ENCODE measurements around the gene LEKR1. TPM values are rescaled to one million over a fixed set of nuclear protein-coding genes. Genes with fewer than 3 reads are reported as not detected.

Gene LEKR1
- total RNA-seq, 2 donors from 2014 or later: 4.2 TPM; not detected in 1

- Histone ChIP-seq H3K27ac (peak overlapping the region; percentile 97 to 99), H3K9me3 (no peaks in the 10 kb centered on the region), H3K27me3 (replicated peaks; ENCODE audit: insufficient read depth) (no peaks in the 10 kb centered on the region), H3K36me3 (no peaks in the 10 kb centered on the region), H3K4me1 (ENCODE audit: control insufficient read depth in 1 of 2, low read depth in 2 of 2) (peaks cover 32 to 60% of the 10 kb centered on the region in 2 donors), H3K4me3 (peak overlapping the region; percentile 17)
- TF ChIP-seq, protein P1, sequence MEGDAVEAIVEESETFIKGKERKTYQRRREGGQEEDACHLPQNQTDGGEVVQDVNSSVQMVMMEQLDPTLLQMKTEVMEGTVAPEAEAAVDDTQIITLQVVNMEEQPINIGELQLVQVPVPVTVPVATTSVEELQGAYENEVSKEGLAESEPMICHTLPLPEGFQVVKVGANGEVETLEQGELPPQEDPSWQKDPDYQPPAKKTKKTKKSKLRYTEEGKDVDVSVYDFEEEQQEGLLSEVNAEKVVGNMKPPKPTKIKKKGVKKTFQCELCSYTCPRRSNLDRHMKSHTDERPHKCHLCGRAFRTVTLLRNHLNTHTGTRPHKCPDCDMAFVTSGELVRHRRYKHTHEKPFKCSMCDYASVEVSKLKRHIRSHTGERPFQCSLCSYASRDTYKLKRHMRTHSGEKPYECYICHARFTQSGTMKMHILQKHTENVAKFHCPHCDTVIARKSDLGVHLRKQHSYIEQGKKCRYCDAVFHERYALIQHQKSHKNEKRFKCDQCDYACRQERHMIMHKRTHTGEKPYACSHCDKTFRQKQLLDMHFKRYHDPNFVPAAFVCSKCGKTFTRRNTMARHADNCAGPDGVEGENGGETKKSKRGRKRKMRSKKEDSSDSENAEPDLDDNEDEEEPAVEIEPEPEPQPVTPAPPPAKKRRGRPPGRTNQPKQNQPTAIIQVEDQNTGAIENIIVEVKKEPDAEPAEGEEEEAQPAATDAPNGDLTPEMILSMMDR (IDR thresholded peaks at IDR 0.05): no peak
- ATAC-seq (ENCODE audit: insufficient number of reproducible peaks, low FRiP score, low read depth) (no peak), DNase-seq (ENCODE audit: low spot score) (no peak)
Observed at GRCh38 chr3:157086775-157087174, 260.6 kb downstream of the LEKR1 start.

- peak overlapping the region; percentile 97 to 99 for H3K27ac ChIP-seq
- no peak for ATAC-seq (ENCODE audit: insufficient number of reproducible peaks, low FRiP score, low read depth)
- TF ChIP-seq, protein P1 (IDR thresholded peaks at IDR 0.05): no peak
Observed at GRCh38 chr3:157087373-157087772, 261.2 kb downstream of the LEKR1 start.

GRCh38 chr3:157087780-157088600, 261.8 kb downstream of the LEKR1 start:
- peak overlapping the region; percentile 97 to 99 for H3K27ac ChIP-seq
- peak overlapping the region; percentile 88 for H3K4me3 ChIP-seq
- H3K9me3 ChIP-seq: no peaks in the 10 kb centered on the region
- ATAC-seq (ENCODE audit: insufficient number of reproducible peaks, low FRiP score, low read depth) (no peak), DNase-seq (ENCODE audit: low spot score) (no peak)
- H3K4me1 ChIP-seq (ENCODE audit: control insufficient read depth in 1 of 2, low read depth in 2 of 2): peaks cover 32 to 65% of the 10 kb centered on the region in 2 donors
- TF ChIP-seq, protein P1 (IDR thresholded peaks at IDR 0.05): no peak
- no peaks in the 10 kb centered on the region for H3K36me3 ChIP-seq
- no peaks in the 10 kb centered on the region for H3K27me3 ChIP-seq (replicated peaks; ENCODE audit: insufficient read depth)

More at GRCh38 chr3:157087373-157087772, 261.2 kb downstream of the LEKR1 start:
- no peaks in the 10 kb centered on the region for H3K9me3 ChIP-seq
- peak overlapping the region; percentile 88 for H3K4me3 ChIP-seq
- H3K4me1 ChIP-seq (ENCODE audit: control insufficient read depth in 1 of 2, low read depth in 2 of 2): peaks cover 32 to 62% of the 10 kb centered on the region in 2 donors
- H3K27me3 ChIP-seq (replicated peaks; ENCODE audit: insufficient read depth): no peaks in the 10 kb centered on the region
- H3K36me3 ChIP-seq: no peaks in the 10 kb centered on the region
- no peak for DNase-seq (ENCODE audit: low spot score)

DNA sequence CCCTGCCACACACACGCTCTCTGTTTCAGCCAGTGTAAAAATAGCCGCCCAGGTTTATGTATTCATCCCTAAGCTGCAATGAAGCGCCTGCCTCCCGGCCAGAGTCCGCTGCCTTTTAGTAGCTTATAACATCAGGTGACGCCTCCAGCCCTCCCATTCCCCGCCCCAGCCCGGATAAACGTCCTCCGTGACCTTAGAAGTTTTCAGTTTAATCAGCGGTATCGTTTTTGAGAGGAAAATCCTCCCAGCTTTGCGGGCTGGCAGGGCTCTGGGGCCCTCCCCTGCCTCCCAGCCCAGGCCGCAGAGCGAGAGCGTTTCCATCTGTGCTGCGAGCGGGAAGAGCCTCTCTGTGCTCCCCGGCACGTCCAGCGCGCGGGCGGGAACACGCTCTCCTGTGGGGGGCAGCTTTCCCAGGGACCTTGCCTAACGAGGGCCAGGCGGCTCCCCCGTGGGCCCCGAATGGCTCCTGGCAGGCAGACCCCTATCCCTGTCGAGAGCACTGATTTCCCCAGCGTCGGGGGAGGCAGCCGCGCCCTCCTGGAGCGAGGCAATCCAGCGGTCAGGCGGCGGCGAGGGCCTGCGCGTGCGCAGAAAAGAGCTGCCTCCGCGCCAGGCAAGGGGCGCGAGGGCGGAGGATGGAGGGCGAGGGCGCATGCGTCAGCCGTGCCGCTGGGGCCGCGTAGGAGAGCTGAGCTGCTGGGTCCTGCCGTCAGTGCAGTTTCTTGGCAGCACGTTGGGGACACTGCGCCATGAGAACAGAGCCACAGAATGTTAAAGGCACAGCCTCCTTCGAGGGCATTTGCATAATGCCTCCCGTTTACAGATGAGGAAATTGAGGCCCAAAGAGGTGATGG, 262.7 kb downstream of the LEKR1 start:
- Histone ChIP-seq H3K36me3 (no peaks in the 10 kb centered on the region), H3K27ac (peak overlapping the region; percentile 97 to 99), H3K9me3 (no peaks in the 10 kb centered on the region), H3K4me3 (peak overlapping the region; percentile 88), H3K4me1 (ENCODE audit: control insufficient read depth in 1 of 2, low read depth in 2 of 2) (peaks cover 32 to 65% of the 10 kb centered on the region in 2 donors), H3K27me3 (replicated peaks; ENCODE audit: insufficient read depth) (no peaks in the 10 kb centered on the region)
- ATAC-seq (ENCODE audit: insufficient number of reproducible peaks, low FRiP score, low read depth) (peak; percentile 87), DNase-seq (ENCODE audit: low spot score) (peak; percentile 83)
- TF ChIP-seq, protein P1 (IDR thresholded peaks at IDR 0.05): no peak
